HT-29 (cell line): ENCODE data around the gene P2RX2. TPM values are rescaled to one million over a fixed set of nuclear protein-coding genes. Genes with fewer than 3 reads are reported as not detected.

Source experiments
- DNase-seq: peaks from one replicate; pipeline ENCODE4 v3.0.0-alpha.2; 2015; ENCODE audit warnings: low spot score
- total RNA-seq: library from RNA; depleted of rRNA; stranded (reverse); fragments of >200 nt; shearing (Covaris generic); gene quantifications from 2 replicates; pipeline ENCODE4 v1.2.3, GENCODE V29; 2014

The P2RX2 gene
- total RNA-seq, 1 experiment from 2014 or later, result not detected

DNA sequence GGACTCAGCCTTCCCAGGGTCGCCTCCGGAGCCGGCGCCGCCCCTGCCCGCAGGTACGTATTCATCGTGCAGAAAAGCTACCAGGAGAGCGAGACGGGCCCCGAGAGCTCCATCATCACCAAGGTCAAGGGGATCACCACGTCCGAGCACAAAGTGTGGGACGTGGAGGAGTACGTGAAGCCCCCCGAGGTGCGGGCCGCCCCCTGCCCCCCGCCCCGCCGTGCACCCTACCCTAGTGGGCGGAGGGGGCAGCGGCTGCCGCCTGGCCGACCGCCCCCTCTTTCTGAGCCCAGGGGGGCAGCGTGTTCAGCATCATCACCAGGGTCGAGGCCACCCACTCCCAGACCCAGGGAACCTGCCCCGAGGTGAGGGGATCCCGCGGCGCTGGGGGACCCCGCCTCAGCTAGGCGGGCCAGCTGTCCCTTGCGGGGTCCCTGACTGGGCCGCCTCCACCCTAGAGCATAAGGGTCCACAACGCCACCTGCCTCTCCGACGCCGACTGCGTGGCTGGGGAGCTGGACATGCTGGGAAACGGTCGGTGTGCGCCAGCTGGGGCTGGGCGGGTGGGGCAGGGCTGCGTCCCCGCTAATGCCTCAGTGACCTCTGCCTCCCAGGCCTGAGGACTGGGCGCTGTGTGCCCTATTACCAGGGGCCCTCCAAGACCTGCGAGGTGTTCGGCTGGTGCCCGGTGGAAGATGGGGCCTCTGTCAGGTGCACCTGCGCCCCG lies 973 bp downstream of the P2RX2 start:
- DNase-seq, result no peak

DNA sequence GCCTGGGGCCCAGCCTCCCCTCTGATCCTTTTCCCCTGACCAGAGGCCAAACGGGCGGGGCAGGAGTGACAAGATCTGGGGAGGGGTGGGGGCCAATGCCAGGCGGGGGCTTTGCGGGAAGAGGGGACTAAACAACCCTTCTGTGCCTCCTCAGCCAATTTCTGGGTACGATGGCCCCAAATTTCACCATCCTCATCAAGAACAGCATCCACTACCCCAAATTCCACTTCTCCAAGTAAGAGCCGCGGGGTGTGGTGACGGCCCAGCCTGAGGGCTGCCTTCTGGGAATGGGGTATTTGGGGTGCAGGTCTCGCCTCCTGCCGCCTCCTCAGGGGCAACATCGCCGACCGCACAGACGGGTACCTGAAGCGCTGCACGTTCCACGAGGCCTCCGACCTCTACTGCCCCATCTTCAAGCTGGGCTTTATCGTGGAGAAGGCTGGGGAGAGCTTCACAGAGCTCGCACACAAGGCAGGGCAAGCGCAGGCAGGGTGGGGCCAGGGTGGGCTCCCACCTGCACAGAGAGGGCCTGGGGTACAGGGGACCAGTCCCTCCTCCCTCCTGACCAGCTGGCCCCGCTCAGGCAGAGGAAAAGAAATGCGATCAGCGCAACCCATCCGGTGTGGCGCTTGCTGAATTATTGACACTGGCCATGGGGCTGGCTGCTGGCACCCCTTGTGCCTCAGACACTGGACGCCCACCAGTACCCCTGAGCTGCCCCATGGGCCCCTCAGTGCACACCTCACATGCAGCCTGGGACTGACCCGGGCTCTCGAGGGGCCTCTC lies 1.7 kb downstream of the P2RX2 start:
- DNase-seq, result no peak

DNA sequence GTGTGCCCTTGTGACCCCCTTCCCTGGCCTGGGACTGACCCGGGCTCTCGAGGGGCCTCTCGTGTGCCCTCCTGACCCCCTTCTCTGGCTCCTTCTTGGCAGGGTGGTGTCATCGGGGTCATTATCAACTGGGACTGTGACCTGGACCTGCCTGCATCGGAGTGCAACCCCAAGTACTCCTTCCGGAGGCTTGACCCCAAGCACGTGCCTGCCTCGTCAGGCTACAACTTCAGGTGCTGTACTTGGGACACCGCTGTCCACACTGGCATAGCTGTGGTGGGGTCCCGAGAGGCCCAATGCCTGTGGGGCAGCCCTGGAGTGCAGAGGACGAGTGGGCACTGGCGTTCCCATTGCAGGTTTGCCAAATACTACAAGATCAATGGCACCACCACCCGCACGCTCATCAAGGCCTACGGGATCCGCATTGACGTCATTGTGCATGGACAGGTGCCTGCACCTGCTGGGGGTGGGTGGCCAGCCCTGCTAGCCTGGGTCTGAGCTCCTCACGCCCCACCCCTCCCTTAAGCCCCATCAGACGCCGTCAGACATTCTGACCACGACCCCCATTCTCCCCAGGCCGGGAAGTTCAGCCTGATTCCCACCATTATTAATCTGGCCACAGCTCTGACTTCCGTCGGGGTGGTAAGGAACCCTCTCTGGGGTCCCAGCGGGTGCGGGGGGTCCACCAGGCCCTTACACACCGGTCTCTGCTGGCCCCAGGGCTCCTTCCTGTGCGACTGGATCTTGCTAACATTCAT lies 2.5 kb downstream of the P2RX2 start:
- no peak for DNase-seq

DNA sequence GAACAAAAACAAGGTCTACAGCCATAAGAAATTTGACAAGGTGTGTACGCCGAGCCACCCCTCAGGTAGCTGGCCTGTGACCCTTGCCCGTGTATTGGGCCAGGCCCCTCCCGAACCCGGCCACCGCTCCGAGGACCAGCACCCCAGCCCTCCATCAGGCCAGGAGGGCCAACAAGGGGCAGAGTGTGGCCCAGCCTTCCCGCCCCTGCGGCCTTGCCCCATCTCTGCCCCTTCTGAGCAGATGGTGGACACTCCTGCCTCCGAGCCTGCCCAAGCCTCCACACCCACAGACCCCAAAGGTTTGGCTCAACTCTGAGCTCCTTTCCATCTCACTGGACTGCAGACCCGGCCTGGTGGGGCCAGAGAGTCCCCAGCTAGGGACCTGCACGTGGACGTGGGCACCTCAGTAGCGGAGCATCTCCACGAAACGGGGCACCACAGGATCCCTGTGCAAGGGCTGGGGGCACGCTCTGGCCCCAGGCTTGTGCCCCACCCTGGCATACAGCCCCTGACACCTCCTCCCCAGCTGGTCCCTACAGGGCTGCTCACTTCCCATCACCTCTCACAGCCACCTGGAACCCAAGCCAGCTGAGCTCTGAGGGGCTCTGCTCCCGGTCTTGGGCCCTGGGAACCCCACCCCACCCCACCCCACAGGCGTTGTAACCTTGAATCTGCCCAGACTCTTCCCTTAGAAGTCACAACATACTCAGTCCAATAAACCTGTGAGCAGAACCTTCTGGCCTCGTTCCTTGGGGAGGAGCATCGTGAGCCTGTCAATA lies 3.3 kb downstream of the P2RX2 start:
- no peak for DNase-seq

DNA sequence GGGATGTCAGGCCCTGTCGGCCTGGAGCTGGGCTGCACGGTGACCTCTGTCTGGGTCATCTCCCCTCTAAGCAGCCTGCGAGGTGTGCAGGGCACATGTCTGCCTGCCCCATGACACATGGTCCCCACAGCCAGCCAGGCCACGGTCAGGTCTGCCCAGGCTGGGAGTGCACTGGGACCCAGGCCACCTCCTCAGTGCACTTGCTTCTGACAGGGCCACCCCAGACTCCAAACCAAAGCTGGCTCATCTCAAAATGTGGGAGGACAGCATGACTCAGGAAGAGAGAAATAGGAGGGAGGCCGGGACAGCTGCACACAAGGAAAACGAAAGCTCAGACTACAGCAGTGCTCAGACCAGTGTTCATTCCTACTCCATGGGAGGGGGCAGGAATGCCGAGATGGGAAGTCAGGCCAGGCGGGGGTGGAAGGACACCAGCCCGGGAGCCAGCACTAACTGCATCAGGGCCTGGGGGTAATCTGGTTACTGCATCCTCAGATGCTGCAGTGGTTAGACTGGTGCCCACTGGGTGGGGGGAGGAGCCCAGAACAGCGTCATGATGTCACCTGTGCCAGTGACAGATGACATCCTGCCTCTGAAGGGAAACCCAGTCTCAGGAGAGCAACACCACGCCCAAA lies 4.0 kb downstream of the P2RX2 start:
- peak; percentile 32 for DNase-seq

DNA sequence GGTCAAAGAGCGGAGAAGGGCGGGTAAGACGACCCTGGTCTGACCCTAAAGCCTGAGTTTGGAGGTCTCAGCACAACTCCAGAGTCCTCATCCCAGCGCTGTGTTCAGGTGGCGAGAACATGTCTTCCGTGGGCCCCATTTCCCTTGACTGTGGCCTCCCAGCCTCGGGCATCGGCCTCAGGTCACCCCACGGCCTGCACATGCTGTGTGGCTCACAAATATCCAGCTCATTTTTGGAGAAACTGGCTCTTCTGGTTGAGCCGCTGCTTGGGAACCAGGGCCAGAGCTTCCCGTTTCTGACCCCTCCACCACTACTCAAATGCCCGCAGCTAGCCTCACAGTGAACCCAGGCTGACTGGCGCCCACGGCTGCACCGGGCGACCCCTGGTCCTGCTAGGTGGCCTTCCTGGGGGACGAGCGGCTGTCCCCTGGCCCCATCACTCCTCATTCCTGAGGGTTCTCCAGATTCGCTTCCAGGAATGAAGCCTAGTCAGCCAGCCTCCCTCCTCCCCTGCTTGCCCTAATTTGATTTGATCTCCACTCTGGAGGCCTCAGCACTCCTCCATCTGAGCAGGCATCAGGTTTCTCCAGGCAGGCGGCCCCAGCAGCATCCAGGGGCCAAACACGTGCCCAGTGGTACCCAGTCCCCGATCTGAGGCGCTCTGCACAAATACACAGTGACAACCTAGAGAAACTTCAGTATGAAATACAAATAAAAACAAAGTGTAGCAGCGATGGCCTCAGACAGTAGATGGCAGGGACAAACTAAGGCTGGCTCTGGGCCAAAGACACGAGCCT lies 4.7 kb downstream of the P2RX2 start:
- peak; percentile 13 for DNase-seq

DNA sequence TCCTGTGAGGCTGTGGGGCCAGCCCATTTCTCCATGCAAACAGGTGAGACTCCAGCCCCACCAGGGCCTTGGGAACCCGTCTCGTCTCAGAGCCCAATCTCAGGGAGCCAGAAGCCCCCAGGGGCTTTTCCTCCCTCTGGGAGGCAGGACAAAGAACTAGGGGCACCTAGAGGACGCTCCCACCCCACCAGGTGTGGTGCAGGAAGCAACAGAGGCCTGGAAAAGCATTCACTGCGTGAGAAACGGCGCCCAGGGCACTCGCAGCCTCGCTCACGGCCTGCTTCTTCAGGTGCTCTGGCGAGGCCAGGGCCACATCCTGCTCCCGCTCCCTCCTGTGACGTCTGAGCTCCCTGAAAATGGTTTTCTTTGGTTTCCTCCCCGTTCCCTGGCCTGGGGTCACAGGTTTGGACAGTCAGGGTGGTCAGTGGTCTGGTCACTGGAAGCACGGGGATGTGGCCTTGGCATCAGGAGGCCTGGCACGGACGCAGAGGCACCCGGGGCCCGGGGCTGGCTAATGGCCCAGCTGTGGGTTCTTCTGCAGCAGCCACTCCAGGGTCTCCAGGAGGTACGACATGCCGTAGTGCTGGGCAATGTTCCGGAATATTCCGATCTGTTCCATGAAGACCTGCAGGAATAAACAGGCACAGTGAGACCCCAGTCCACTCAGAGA lies 5.7 kb downstream of the P2RX2 start:
- DNase-seq, result no peak

DNA sequence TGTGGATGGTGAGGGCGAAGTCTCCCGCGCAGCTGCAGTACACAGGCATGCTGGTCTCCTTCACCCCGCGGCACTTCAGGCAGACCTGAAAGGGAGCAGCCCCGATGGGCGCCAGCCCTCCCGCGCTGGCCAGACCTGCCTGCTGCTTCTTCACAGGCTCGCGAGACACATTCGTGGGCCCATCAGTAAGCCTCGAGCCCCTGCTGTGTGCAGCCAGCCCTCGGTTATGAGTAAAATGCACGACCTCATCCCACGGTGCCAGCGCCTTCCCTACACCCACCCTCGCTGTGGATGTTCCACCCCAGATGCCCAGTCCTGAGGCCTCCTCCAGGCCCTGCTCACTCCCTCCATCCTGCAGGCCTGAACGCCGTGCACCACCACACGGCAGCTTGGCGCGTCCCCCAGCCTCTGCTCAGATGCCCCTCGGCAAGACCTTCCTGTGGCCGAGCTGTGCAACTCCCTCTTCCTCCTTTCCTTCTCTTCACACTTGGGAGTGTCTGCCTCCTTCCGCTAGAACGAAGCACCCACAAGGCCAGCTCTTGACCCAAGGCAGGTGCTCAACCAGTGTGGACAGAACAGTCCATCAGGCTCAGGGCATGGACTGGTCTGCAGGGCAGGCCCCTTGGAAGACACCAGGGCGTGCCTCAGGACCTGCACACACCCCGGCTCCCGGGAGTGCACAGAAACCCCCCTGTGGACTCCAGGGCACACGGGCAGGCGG lies 6.5 kb downstream of the P2RX2 start:
- DNase-seq, result no peak

DNA sequence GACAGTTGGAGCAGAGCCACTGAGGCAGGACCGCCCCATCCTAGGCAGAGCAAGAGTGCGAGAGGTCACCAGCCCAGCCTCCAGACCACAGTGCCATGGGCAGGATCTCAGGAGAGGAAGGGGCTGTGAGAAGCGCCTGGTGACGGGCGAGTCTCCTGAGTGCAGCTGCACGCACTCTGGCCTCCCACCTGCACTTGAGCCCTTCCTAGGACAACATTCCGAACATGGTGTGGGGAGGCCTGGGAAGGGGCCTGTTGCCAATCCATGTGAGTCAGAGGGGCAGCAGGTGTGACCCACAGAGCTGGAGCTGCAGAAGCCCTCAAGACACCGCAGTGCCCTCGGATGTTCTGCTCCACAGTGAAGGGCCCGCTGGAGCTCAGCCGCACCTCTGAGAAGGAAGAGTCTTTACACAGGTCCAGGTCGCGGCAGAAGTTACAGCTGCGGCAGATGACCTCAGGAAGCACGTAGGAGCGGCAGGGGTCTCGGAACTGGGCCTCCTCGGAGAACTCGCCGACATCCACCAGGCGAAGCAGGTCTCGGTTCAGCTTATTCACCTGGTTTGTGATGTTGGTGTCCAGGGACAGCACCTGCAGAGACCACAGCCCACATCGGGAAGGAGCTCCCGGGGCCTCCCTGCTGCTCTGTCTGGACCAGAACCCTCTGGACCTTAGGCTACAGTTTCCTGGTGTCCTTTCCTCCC lies 7.3 kb downstream of the P2RX2 start:
- no peak for DNase-seq

DNA sequence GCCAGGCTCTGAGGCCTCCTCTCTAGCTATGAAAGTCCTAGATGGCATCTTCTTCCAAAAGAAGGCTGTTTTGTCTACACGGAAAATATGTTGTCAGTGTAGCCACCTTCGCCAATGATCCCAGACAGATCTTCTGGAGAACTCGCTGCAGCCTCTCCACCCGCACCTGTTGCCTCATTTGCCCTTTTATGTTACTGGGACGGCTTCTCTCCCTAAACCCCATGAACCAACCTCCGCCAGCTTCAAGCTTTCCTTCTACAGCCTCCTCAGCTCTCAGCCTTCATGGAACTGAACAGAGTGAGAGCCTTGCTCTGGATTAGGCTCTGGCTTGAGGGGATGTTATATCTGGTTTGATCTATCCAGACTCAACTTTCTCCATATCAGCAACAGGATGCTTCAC lies 10.8 kb downstream of the P2RX2 start:
- DNase-seq, result no peak

DNA sequence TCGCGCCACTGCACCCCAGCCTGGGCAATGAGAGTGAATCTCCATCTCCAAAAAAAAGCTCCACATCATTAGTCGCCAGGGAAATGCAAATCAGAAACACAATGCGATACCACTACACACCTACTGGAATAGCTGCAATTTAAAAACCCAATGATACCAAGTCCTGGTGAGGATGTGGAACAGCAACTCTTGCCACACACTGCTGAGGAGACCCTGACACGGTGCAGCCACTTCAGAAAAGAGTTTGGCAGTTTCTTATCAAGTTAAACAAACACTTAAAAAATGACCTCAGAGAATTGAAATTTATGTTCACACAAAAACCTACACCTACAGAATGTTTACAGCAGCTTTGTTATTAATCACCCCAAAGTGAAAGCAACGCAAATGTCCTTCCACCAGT lies 12.1 kb downstream of the P2RX2 start:
- DNase-seq, result no peak

DNA sequence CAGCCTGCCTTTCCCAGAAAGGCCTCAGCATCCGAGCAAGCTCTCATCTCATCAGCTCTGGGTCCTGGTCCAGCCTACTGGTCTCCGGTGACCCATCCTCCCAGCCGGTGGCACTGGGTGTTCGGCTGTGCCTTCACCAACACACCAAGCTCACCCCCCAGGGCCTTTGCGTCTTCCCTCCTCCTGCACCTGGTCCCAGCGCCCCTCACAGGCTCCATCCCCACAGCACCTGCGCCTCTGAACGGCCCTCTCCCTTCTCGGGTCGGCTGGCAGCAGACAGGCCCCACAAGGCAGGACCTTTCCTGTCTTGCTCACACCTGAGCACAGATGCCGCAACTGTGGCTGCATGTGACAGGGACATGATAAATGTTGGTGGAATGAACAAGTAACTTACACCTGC lies 13.1 kb downstream of the P2RX2 start:
- no peak for DNase-seq

DNA sequence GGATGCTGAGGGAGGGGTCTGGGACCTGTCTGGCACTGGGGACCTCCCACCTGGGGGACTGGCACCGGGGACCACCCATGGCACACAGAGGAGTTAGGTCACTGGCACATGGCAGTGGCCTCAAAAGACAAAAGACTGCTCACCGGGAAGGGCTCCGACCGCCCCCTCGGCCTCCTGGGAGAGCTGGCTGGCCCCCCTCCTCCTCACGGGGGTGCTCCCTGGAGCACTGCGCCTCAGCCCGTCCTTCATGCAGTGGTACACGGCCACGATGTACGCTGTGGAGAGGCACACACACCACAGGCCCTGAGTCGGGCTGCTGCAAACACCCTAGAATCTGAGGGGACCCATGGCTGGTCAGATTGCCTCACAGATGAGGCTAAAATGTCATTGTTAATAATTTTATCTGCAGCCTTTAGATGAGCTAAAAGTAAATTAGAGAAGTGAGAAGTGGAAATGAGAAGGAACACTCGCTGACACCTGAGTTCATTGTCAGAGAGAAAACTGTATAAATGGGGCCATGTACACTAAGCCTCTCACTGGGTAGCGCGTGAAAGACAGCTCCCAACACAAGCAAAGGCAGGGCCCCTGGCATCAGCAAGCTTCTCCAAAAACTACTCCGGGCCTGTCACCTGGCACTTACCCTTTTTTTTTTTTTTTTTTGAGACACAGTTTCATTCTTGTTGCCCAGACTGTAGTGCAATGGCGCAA lies 14.1 kb downstream of the P2RX2 start:
- no peak for DNase-seq

DNA sequence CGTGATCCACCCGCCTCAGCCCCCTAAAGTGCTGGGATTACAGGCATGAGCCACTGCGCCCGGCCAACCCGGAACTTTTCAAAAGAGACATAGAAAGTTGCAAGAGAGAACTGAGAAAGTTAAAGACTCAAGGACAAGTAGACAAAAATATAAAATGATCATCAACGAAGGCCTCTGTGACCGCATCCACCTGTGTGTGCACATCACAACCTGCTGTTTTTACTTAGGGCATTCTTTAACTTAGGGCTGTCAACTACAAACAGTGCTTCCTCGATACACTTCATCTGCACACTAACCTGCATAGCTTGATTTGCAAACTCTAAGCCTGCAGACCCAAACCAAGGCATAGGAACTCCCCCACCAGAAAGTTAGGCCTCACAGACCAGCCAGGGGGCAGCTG lies 14.8 kb downstream of the P2RX2 start:
- DNase-seq, result no peak

DNA sequence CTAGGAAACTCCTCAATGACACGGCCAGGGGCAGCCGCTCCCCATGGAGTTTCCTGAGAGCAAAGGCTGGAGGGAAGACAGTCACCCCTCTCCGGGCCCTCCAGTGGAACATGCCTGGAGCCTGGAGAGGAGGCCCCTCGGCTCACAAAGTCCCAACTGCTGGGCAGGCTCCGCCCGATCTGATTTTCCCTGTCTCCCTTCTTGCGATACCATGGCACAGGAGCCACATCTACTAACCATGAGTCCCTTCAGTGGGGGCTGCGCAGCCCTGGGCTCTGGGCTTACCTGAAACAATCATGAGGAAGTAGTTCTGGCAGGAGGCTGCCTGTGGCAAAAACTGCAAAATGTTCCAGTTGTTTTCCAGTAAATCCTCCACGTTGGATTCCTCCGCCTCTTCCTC lies 15.3 kb downstream of the P2RX2 start:
- no peak for DNase-seq

DNA sequence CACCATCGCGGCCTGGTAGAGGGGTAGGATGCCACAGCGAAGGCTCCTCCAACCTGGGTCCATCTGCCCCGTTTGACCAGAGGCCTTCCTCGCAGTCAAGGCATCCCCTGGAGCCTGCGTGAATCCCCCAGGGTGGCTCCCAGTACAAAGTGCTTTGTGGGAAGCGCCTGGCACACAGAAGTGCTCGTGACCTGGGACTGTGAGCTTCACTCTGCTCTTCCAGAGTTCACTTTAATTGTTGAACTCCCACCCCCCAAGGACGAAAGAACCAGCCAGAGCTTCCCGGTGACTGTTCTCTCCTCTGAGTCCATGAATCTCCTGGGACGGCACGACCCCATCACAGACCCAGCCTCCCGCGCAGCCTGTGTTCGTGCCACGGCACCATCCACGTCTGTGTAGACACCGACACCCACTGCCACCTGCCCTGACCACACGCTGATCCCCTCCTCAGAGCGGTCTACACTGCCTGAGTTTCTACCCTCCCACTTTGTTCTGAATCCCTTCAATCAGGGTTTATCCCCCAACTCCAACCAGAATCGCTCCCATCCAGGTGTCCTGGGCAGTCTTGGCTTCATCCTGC lies 15.9 kb downstream of the P2RX2 start:
- no peak for DNase-seq
